Measurements from ENCODE around the gene SLC22A23.

GRCh38 chr6:3341467-3341866, 115.4 kb downstream of the SLC22A23 start:
- TF ChIP-seq SUZ12 (IDR thresholded peaks at IDR 0.05; ENCODE audit: extremely low read depth, insufficient read depth, insufficient read length) (no peak), YY1 (IDR thresholded peaks at IDR 0.05; ENCODE audit: insufficient read depth, insufficient read length) (no peak)
